ENCODE measurements around the gene ICAM5. TPM values are rescaled to one million over a fixed set of nuclear protein-coding genes. Genes with fewer than 3 reads are reported as not detected.

The ICAM5 gene
- total and polyA plus RNA-seq, 9 of the 15 experiments (the other 6 are each of a cell fraction or from before 2014, with no cell fraction given), result 0.10 to 114 (median 13.7) TPM

DNA sequence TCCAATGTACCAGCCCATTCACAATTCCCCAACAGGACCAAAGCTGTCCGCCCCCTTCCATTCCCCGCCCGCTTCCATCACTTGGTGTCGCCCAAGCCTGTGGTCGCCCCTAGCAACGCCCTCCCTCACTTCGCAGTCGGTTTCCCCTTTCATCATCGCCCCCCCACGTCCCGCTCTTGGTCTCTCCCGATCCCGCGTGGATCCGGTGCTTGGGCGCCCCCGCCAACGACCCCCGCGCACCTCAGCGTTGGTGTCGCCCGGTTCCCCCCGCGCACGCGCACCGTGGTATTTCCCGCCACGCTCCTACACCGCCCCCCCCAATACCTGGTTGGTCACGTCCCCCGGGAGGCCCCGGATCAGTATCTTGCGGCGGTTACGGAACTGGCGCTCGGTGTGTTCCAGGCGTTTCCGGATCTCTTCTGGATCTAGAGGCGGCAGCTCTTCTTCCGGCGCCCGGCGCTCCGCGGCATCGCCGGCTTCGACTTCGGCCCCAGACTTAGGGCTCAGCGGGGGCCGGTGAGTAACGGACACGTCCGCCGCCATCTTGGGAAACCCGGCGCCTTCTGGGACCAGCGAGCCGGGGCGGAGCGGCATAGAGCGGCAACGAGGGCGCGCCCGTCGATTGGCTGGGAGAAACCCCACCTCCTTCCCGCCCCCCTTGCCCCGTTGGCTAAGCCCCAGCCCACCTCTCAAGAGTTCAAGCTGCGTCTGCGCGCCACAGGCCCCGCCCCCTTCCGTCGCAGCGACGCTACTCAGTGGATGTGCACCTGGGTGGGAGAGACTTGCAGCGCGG, 43.4 kb downstream of the ICAM5 start, which contains the start of gene RAVER1 (continued):
- TF ChIP-seq MBD2 (IDR thresholded peaks at IDR 0.05; ENCODE audit: borderline replicate concordance, low read depth), result peak; percentile 95
- TF ChIP-seq, protein P1, sequence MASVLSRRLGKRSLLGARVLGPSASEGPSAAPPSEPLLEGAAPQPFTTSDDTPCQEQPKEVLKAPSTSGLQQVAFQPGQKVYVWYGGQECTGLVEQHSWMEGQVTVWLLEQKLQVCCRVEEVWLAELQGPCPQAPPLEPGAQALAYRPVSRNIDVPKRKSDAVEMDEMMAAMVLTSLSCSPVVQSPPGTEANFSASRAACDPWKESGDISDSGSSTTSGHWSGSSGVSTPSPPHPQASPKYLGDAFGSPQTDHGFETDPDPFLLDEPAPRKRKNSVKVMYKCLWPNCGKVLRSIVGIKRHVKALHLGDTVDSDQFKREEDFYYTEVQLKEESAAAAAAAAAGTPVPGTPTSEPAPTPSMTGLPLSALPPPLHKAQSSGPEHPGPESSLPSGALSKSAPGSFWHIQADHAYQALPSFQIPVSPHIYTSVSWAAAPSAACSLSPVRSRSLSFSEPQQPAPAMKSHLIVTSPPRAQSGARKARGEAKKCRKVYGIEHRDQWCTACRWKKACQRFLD (CRISPR knock-in tag; IDR thresholded peaks at IDR 0.05), result peak; percentile 67; the same call in 1 of the 2 replicates
- TF ChIP-seq, protein P2, sequence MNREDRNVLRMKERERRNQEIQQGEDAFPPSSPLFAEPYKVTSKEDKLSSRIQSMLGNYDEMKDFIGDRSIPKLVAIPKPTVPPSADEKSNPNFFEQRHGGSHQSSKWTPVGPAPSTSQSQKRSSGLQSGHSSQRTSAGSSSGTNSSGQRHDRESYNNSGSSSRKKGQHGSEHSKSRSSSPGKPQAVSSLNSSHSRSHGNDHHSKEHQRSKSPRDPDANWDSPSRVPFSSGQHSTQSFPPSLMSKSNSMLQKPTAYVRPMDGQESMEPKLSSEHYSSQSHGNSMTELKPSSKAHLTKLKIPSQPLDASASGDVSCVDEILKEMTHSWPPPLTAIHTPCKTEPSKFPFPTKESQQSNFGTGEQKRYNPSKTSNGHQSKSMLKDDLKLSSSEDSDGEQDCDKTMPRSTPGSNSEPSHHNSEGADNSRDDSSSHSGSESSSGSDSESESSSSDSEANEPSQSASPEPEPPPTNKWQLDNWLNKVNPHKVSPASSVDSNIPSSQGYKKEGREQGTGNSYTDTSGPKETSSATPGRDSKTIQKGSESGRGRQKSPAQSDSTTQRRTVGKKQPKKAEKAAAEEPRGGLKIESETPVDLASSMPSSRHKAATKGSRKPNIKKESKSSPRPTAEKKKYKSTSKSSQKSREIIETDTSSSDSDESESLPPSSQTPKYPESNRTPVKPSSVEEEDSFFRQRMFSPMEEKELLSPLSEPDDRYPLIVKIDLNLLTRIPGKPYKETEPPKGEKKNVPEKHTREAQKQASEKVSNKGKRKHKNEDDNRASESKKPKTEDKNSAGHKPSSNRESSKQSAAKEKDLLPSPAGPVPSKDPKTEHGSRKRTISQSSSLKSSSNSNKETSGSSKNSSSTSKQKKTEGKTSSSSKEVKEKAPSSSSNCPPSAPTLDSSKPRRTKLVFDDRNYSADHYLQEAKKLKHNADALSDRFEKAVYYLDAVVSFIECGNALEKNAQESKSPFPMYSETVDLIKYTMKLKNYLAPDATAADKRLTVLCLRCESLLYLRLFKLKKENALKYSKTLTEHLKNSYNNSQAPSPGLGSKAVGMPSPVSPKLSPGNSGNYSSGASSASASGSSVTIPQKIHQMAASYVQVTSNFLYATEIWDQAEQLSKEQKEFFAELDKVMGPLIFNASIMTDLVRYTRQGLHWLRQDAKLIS (CRISPR knock-in tag; IDR thresholded peaks at IDR 0.05), result peak; percentile 80; the same call in 1 of the 2 replicates
- no peak for TF ChIP-seq STAT5A (IDR thresholded peaks at IDR 0.05; ENCODE audit: borderline replicate concordance, low read length)
- TF ChIP-seq SMARCA5 (IDR thresholded peaks at IDR 0.05), result no peak
- TF ChIP-seq PTTG1 (tag; IDR thresholded peaks at IDR 0.05; ENCODE audit: low read depth), result no peak
- TF ChIP-seq GATAD2A (IDR thresholded peaks at IDR 0.05), result no peak
- peak; percentile 78 for TF ChIP-seq MYC (IDR thresholded peaks at IDR 0.05; ENCODE audit: low read depth, low read length)
- TF ChIP-seq MYC (CRISPR knock-in tag; IDR thresholded peaks at IDR 0.05; ENCODE audit: borderline replicate concordance, low read depth), result peak; percentile 72
- TF ChIP-seq, protein P3, sequence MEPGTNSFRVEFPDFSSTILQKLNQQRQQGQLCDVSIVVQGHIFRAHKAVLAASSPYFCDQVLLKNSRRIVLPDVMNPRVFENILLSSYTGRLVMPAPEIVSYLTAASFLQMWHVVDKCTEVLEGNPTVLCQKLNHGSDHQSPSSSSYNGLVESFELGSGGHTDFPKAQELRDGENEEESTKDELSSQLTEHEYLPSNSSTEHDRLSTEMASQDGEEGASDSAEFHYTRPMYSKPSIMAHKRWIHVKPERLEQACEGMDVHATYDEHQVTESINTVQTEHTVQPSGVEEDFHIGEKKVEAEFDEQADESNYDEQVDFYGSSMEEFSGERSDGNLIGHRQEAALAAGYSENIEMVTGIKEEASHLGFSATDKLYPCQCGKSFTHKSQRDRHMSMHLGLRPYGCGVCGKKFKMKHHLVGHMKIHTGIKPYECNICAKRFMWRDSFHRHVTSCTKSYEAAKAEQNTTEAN (CRISPR knock-in tag; IDR thresholded peaks at IDR 0.05), result 0 out of 2 replicates have a peak, but pooled peaks have one; percentile 8
- 0 out of 2 replicates have a peak, but pooled peaks have one; percentile 33 for TF ChIP-seq DMBX1 (CRISPR knock-in tag; IDR thresholded peaks at IDR 0.05; ENCODE audit: borderline replicate concordance)
- TF ChIP-seq, protein P4, sequence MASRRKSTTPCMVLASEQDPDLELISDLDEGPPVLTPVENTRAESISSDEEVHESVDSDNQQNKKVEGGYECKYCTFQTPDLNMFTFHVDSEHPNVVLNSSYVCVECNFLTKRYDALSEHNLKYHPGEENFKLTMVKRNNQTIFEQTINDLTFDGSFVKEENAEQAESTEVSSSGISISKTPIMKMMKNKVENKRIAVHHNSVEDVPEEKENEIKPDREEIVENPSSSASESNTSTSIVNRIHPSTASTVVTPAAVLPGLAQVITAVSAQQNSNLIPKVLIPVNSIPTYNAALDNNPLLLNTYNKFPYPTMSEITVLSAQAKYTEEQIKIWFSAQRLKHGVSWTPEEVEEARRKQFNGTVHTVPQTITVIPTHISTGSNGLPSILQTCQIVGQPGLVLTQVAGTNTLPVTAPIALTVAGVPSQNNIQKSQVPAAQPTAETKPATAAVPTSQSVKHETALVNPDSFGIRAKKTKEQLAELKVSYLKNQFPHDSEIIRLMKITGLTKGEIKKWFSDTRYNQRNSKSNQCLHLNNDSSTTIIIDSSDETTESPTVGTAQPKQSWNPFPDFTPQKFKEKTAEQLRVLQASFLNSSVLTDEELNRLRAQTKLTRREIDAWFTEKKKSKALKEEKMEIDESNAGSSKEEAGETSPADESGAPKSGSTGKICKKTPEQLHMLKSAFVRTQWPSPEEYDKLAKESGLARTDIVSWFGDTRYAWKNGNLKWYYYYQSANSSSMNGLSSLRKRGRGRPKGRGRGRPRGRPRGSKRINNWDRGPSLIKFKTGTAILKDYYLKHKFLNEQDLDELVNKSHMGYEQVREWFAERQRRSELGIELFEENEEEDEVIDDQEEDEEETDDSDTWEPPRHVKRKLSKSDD (conservative IDR thresholded peaks at IDR 0.05; ENCODE audit: low read length), result peak; percentile 76; the same call in 1 of the 2 replicates
- peak; percentile 93 for TF ChIP-seq JUND (IDR thresholded peaks at IDR 0.05; ENCODE audit: borderline replicate concordance, low read depth, low read length)
- TF ChIP-seq JUND (tag; IDR thresholded peaks at IDR 0.05; ENCODE audit: borderline replicate concordance, low read depth, low read length), result no peak; the same call in 2 of the 3 replicates
- TF ChIP-seq RNF2 (IDR thresholded peaks at IDR 0.05), result peak; percentile 30; the same call in 1 of the 2 replicates
- TF ChIP-seq MED1 (CRISPR knock-in tag; IDR thresholded peaks at IDR 0.05; ENCODE audit: borderline replicate concordance), result 0 out of 2 replicates have a peak, but pooled peaks have one; percentile 78
- TF ChIP-seq EHMT2 (IDR thresholded peaks at IDR 0.05), result peak; percentile 17; the same call in 1 of the 2 replicates

Measured in K562 (cell line).